ENCODE data around the gene VCAM1.

GRCh38 chr1:100785470-100786052 is 66.0 kb downstream of the VCAM1 start:
- TF ChIP-seq POLR2A (IDR thresholded peaks at IDR 0.05) (no peak), CTCF (IDR thresholded peaks at IDR 0.05) (no peak), POLR2AphosphoS5 (IDR thresholded peaks at IDR 0.05) (no peak)

All from sigmoid colon (tissue), 4 donors.